PC-3 (cell line): Measurements from ENCODE around the gene CA4. TPM values are rescaled to one million over a fixed set of nuclear protein-coding genes. Genes with fewer than 3 reads are reported as not detected.

Source experiments
- ATAC-seq: fragments of 200-7000 bp; cut with Tn5 transposase; 2 replicates; pipeline ENCODE4 v1.9.1; 2020; ENCODE audit warnings: mild to moderate bottlenecking, moderate library complexity
- BruUV-seq: library from RNA; stranded (reverse); fragments of 400-500 nt; replicated peaks from 2 replicates; lab custom pipeline; 2021; lab: Mats Ljungman, UMichigan
- CTCF ChIA-PET: fragments of 300-600 bp; sonication (Branson Sonifier 250); formaldehyde crosslinking; loops from one replicate; lab custom pipeline; 2022; ENCODE audit warnings: antibody characterized with exemption; lab: Charles Lee
- POLR2A ChIA-PET: fragments of 300-600 bp; sonication (Branson Sonifier 250); formaldehyde crosslinking; loops from one replicate; lab custom pipeline; 2022; ENCODE audit warnings: antibody characterized with exemption; ENCODE audit not compliant: unreplicated experiment; lab: Charles Lee
- DNase-seq: peaks from one replicate; pipeline ENCODE4 v3.0.0-alpha.2; 2015
- H2AFZ ChIP-seq: fragments of 300-600 bp; sonication (generic); 2 replicates; pipeline ENCODE4 v1.6.0; 2016; ENCODE audit warnings: antibody characterized with exemption, low read length
- H3F3A ChIP-seq: fragments of 300-600 bp; sonication (generic); one replicate; pipeline ENCODE4 v1.6.0; 2017; ENCODE audit warnings: antibody characterized with exemption, low read length, control low read depth, mild to moderate bottlenecking; ENCODE audit not compliant: unreplicated experiment
- H3K27ac ChIP-seq: fragments of 300-600 bp; sonication (generic); 2 replicates; pipeline ENCODE4 v1.5.1; 2016; ENCODE audit warnings: mild to moderate bottlenecking, low read length
- H3K27me3 ChIP-seq: fragments of 300-600 bp; sonication (generic); 2 replicates; pipeline ENCODE4 v1.6.1; 2016; ENCODE audit warnings: low read length, mixed read lengths
- H3K36me3 ChIP-seq: fragments of 300-600 bp; sonication (generic); 2 replicates; pipeline ENCODE4 v1.6.1; 2016; ENCODE audit warnings: low read depth, mixed run types, low read length, mixed read lengths
- H3K4me1 ChIP-seq: fragments of 300-600 bp; sonication (generic); 2 replicates; pipeline ENCODE4 v1.5.1; 2016; ENCODE audit warnings: low read length; ENCODE audit not compliant: insufficient read depth
- H3K4me2 ChIP-seq: fragments of 300-600 bp; sonication (generic); 2 replicates; pipeline ENCODE4 v1.6.0; 2016; ENCODE audit warnings: low read length
- H3K4me3 ChIP-seq: fragments of 300-600 bp; sonication (generic); 2 replicates; pipeline ENCODE4 v1.5.1; 2016; ENCODE audit warnings: mild to moderate bottlenecking, low read length, mixed read lengths
- H3K79me2 ChIP-seq: fragments of 300-600 bp; sonication (generic); 2 replicates; pipeline ENCODE4 v1.6.1; 2017; ENCODE audit warnings: low read length, mixed read lengths
- H3K9ac ChIP-seq: fragments of 300-600 bp; sonication (generic); 2 replicates; pipeline ENCODE4 v1.6.0; 2016; ENCODE audit warnings: mild to moderate bottlenecking, low read length
- H3K9me2 ChIP-seq: fragments of 300-600 bp; sonication (generic); replicated peaks from 2 replicates; pipeline ENCODE4 v1.6.1; 2016; ENCODE audit warnings: mixed run types, low read length, mixed read lengths
- H3K9me3 ChIP-seq: fragments of 300-600 bp; sonication (generic); 2 replicates; pipeline ENCODE4 v1.6.1; 2016; ENCODE audit warnings: low read length, mixed read lengths
- H4K20me1 ChIP-seq: fragments of 300-600 bp; sonication (generic); 2 replicates; pipeline ENCODE4 v1.6.1; 2016; ENCODE audit warnings: low read length, mixed read lengths
- EZH2 ChIP-seq: fragments of 300-600 bp; sonication (generic); IDR thresholded peaks from one replicate; pipeline ENCODE4 v1.6.1; 2017; ENCODE audit warnings: antibody characterized with exemption, mild to moderate bottlenecking, low read length; ENCODE audit not compliant: unreplicated experiment
- EZH2phosphoT487 ChIP-seq: fragments of 300-600 bp; sonication (generic); IDR thresholded peaks from 2 replicates; pipeline ENCODE4 v1.6.1; 2018; ENCODE audit warnings: mild to moderate bottlenecking, antibody characterized with exemption, low read length, borderline replicate concordance
- intact Hi-C: fragments of 100-400 bp; cut with micrococcal nuclease; formaldehyde crosslinking; loops from 2 replicates; pipeline ENCODE4 v1.9.0; 2023
- total RNA-seq: library from RNA; depleted of rRNA; stranded (reverse); fragments of >200 nt; gene quantifications from 2 replicates; pipeline ENCODE4 v1.2.3, GENCODE V29; 2014
- TF ChIP-seq, protein P1 (sequence below): fragments of 300-600 bp; sonication (generic); conservative IDR thresholded peaks from 2 replicates; pipeline ENCODE4 v1.5.1; 2017; ENCODE audit warnings: antibody characterized with exemption, low read depth, mild to moderate bottlenecking, low read length

The CA4 gene
- total RNA-seq, 1 experiment from 2014 or later, result not detected

- Histone ChIP-seq H3K9me2 (no peaks in the 10 kb centered on the region), H2AFZ (no peak overlapping the region), H3F3A (no peaks in the 10 kb centered on the region), H3K27ac (no peak overlapping the region), H4K20me1 (no peaks in the 10 kb centered on the region), H3K4me2 (no peak overlapping the region), H3K9me3 (no peaks in the 10 kb centered on the region), H3K79me2 (no peaks in the 10 kb centered on the region), H3K36me3 (no peaks in the 10 kb centered on the region), H3K27me3 (no peaks in the 10 kb centered on the region), H3K4me1 (peaks cover 4% of the 10 kb centered on the region; the same call in 1 of the 2 replicates), H3K9ac (no peak overlapping the region), H3K4me3 (no peak overlapping the region)
- BruUV-seq, result no TSS peak
- CTCF ChIA-PET, result no interaction called here
- POLR2A ChIA-PET, result no interaction called here
- ATAC-seq (no peak), DNase-seq (no peak)
- TF ChIP-seq EZH2phosphoT487 (no peak), EZH2 (no peak)
- TF ChIP-seq, protein P1, sequence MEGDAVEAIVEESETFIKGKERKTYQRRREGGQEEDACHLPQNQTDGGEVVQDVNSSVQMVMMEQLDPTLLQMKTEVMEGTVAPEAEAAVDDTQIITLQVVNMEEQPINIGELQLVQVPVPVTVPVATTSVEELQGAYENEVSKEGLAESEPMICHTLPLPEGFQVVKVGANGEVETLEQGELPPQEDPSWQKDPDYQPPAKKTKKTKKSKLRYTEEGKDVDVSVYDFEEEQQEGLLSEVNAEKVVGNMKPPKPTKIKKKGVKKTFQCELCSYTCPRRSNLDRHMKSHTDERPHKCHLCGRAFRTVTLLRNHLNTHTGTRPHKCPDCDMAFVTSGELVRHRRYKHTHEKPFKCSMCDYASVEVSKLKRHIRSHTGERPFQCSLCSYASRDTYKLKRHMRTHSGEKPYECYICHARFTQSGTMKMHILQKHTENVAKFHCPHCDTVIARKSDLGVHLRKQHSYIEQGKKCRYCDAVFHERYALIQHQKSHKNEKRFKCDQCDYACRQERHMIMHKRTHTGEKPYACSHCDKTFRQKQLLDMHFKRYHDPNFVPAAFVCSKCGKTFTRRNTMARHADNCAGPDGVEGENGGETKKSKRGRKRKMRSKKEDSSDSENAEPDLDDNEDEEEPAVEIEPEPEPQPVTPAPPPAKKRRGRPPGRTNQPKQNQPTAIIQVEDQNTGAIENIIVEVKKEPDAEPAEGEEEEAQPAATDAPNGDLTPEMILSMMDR, result no peak
- intact Hi-C loops, result loop anchor here (10.0 kb wide), 1 partner anchor 462 kb away; no protein-coding TSS in a partner anchor
These were observed 47.1 kb upstream of the CA4 start for GRCh38 chr17:60102632-60103096.

GRCh38 chr17:60103957-60104356, 45.8 kb upstream of the CA4 start:
- Histone ChIP-seq H4K20me1 (no peaks in the 10 kb centered on the region), H3K4me1 (peaks cover 4% of the 10 kb centered on the region; the same call in 1 of the 2 replicates), H2AFZ (no peak overlapping the region), H3K9me2 (no peaks in the 10 kb centered on the region), H3F3A (no peaks in the 10 kb centered on the region), H3K9ac (no peak overlapping the region), H3K9me3 (no peaks in the 10 kb centered on the region), H3K27ac (no peak overlapping the region), H3K79me2 (no peaks in the 10 kb centered on the region), H3K36me3 (no peaks in the 10 kb centered on the region), H3K4me3 (no peak overlapping the region), H3K27me3 (no peaks in the 10 kb centered on the region), H3K4me2 (no peak overlapping the region)
- TF ChIP-seq EZH2phosphoT487 (no peak), EZH2 (no peak)
- ATAC-seq, result no peak
- ChIA-PET CTCF (no interaction called here), POLR2A (no interaction called here)
- intact Hi-C loops, result loop anchor here (10.0 kb wide), 1 partner anchor 461 kb away; no protein-coding TSS in a partner anchor
- no peak for DNase-seq
- BruUV-seq, result no TSS peak

GRCh38 chr17:60106340-60107059, 43.3 kb upstream of the CA4 start:
- ChIA-PET POLR2A (no interaction called here), CTCF (no interaction called here)
- H2AFZ ChIP-seq, result no peak overlapping the region
- no peaks in the 10 kb centered on the region for H4K20me1 ChIP-seq
- no peaks in the 10 kb centered on the region for H3K9me3 ChIP-seq
- no peaks in the 10 kb centered on the region for H3K79me2 ChIP-seq
- ATAC-seq (peak; percentile 67), DNase-seq (peak; percentile 35)
- H3K36me3 ChIP-seq, result no peaks in the 10 kb centered on the region
- H3K9me2 ChIP-seq, result no peaks in the 10 kb centered on the region
- H3K27ac ChIP-seq, result no peak overlapping the region
- no peak overlapping the region for H3K9ac ChIP-seq
- H3K27me3 ChIP-seq, result no peaks in the 10 kb centered on the region; the same call in 1 of the 2 replicates
- intact Hi-C loops, result loop anchor here (10.0 kb wide), 1 partner anchor 458 kb away; no protein-coding TSS in a partner anchor
- H3F3A ChIP-seq, result no peaks in the 10 kb centered on the region
- BruUV-seq, result no TSS peak
- no peak overlapping the region for H3K4me3 ChIP-seq
- TF ChIP-seq EZH2phosphoT487 (no peak), EZH2 (no peak)
- TF ChIP-seq, protein P1, result no peak
- H3K4me2 ChIP-seq, result no peak overlapping the region
- peaks cover 4% of the 10 kb centered on the region; the same call in 1 of the 2 replicates for H3K4me1 ChIP-seq
